GM19452 (cell line): ENCODE data around the gene PTPRD.

Experiments
- ATAC-seq: cut with Tn5 transposase; IDR thresholded peaks from one replicate; pipeline ENCODE4 v1.9.1; 2021; ENCODE audit not compliant: unreplicated experiment

The PTPRD gene

GRCh38 chr9:8569823-8570222, 2043.0 kb downstream of the PTPRD start:
- ATAC-seq = no peak

- ATAC-seq = no peak
Observed at GRCh38 chr9:8567963-8568579, 2044.7 kb downstream of the PTPRD start.

GRCh38 chr9:8564960-8565359, 2047.8 kb downstream of the PTPRD start:
- ATAC-seq = no peak

DNA sequence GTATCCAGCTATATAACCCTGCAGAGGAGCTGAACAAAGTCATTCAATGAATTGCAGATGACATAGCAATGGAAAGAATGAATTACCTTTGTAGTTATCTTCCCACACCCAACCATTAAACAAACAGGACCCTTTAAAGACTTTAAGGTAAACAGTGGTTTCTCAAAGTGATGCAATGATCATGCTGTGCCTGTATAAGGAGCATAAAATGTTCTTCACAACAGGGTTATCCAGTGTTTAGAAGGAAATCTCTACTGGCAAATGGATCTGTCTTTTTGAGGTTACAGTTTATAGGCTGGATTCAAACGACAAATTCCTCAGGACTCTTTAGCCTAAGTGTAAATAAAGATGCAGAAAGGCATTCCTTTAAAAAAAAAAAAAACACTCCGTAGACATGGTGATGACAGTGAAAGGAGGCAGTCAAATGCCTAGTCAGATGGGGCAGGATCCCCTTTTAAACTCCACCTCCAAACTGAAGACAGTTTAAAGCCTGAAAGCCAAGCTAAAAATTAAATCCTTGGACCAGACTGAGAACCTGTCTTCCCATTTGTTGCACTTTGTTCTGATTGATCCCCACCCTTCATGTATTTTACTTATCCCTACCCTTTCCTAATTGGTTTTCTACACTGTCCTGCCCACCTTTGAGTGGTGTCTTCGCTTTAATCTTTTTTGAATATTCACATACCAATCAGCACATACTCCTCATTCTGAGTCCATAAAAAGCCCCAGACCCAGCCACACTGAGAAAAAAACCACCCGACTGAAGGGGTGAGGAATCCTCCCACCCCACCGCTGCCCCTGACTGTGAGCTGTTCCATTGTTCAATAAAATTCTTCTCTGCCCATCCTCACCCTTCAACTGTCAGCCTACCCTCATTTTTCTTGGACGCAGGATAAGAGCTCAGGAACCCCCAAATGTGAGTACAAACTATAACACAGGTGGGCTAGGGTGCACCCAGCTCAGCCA, 2052.0 kb downstream of the PTPRD start:
- no peak for ATAC-seq

DNA sequence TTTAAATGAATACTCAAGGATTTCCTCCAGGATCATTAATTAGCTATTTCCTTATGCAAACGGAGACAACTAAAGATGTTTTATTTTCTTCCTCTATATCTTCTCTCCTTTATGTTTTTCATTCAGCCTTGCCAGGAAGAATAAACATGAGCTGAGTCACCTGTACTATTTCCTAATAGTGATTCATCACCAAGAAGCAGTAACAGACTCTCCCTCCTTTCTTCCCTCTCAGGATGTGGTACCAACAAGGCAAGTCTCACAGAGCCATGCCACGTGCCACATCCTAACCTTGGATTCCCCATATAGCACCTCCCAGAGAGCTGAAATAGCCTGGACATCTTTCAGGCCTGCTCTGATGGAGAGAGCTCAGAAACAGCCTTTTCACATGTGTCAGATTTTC, 2054.6 kb downstream of the PTPRD start:
- ATAC-seq = no peak

- no peak for ATAC-seq
Observed at GRCh38 chr9:8555762-8556500, 2056.9 kb downstream of the PTPRD start.

DNA sequence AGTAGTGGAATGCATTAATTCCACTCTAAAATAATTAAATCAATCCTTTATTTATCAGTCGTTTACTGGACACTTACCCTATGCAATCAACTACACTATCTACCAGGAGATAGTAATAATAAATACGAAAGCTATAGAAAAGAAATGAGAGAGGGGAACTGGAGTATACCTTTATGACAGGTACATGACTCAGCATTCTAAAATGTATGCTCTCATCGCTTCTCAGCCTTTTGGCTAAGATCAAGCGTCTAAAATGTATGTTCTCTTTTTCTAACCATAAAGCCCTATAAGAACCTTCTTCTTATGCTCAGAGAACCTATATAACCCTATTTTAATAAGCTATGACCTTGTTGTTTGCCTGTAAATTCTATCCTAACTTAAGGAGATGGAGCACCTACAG, 2059.4 kb downstream of the PTPRD start:
- no peak for ATAC-seq

- no peak for ATAC-seq
Observed at GRCh38 chr9:8552732-8553131, 2060.1 kb downstream of the PTPRD start.

- no peak for ATAC-seq
Observed at GRCh38 chr9:8549214-8549613, 2063.6 kb downstream of the PTPRD start.

- ATAC-seq = no peak
Observed at GRCh38 chr9:8543219-8543618, 2069.6 kb downstream of the PTPRD start.

GRCh38 chr9:8542537-8542936, 2070.3 kb downstream of the PTPRD start:
- ATAC-seq = no peak

GRCh38 chr9:8539681-8540197, 2073.1 kb downstream of the PTPRD start:
- no peak for ATAC-seq

- no peak for ATAC-seq
Observed at GRCh38 chr9:8536845-8537244, 2076.0 kb downstream of the PTPRD start.

DNA sequence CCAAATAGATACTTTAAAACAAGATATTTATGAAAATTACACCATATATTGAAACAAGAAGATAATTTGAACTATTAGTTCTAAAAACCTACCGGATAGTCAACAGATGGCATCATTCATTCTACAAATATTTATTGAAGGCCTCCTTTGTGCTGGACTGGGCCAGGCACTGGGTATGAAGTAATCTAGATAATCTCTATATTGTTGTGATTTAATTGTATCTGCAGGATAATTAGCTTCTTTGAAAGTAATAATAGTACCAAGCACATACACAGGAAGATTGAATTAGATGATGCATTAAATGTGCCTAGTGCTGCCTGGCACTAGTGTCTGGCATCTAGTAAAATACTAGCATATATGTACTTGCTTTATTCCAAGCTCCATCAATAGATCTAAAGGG, 2078.0 kb downstream of the PTPRD start:
- no peak for ATAC-seq

DNA sequence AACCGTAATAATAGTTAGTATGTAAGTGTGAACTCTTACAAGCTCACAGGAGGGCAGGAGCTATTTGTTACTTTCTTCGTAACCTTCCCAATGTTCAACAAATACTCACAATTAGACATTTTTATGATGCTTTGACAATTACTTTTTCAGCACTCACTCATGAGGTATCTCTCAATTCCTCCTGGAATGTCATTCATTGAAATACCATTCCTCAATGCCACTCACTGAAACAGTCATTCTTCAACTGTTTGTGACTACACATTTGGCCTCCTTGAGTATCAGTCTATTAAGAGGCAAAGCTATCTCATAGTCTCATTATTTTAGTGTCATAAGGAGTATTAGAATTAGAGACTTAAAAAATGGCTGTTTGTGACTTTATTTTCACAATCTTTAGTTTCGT, 2079.1 kb downstream of the PTPRD start:
- no peak for ATAC-seq

GRCh38 chr9:8531826-8532415, 2080.9 kb downstream of the PTPRD start:
- ATAC-seq = no peak

DNA sequence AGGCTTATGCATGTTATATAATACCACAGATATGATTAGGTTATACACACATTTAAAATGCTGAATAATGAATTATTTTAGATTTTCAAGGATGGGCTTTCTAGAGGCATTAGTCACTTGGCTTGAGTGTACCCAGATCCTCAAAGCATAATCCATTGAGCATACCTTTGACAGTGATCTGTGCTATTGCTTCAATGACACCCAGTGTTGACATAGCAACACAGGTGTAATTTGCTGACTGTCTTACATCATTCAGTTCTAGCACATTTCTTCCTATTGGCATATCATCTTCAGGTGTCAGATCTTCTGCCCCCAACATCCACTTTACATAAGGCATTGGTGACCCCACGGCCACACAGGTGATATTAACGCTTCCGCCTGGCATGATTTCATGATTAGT, 2091.7 kb downstream of the PTPRD start:
- ATAC-seq = no peak

- no peak for ATAC-seq
Observed at GRCh38 chr9:8515748-8516147, 2097.1 kb downstream of the PTPRD start.

- ATAC-seq = no peak
Observed at GRCh38 chr9:8514760-8515159, 2098.0 kb downstream of the PTPRD start.

- ATAC-seq = no peak
Observed at GRCh38 chr9:8508671-8509290, 2104.0 kb downstream of the PTPRD start.

GRCh38 chr9:8494571-8494970, 2118.2 kb downstream of the PTPRD start:
- ATAC-seq = no peak
